Activated CD8-positive, alpha-beta memory T cell treated with anti-CD3 and anti-CD28 coated beads for 1 hour (primary cell): ENCODE results near the gene CTNNA3.
"Not testable (repeated sequence)": the region's sequence is repeated elsewhere in the genome, so short reads cannot be mapped to it uniquely, and the experiment has no call there.

ENCODE experiments used
- DNase-seq, 2 donors: peaks; one replicate each; pipeline ENCODE4 v3.0.0-alpha.2; 2020; ENCODE audit warnings: low read depth in 1 of 2; ENCODE audit errors: extremely low read depth in 1 of 2

The CTNNA3 gene

GRCh38 chr10:67606572-67606971 lies 89.4 kb downstream of the CTNNA3 start:
- DNase-seq, result no peak

GRCh38 chr10:67603701-67604100 lies 92.3 kb downstream of the CTNNA3 start:
- DNase-seq, result no peak

- DNase-seq, result no peak
Measured at GRCh38 chr10:67603086-67603485, 92.9 kb downstream of the CTNNA3 start.

GRCh38 chr10:67602268-67602950 lies 93.6 kb downstream of the CTNNA3 start:
- DNase-seq, result no peak

GRCh38 chr10:67599597-67599996 lies 96.4 kb downstream of the CTNNA3 start:
- DNase-seq, result no peak

- no peak for DNase-seq
Measured at GRCh38 chr10:67596641-67597040, 99.4 kb downstream of the CTNNA3 start.

GRCh38 chr10:67587771-67588170 lies 108.2 kb downstream of the CTNNA3 start:
- no peak for DNase-seq

- DNase-seq, result no peak
Measured at GRCh38 chr10:67575532-67575931, 120.5 kb downstream of the CTNNA3 start.

- DNase-seq, result no peak
Measured at GRCh38 chr10:67573484-67573883, 122.5 kb downstream of the CTNNA3 start.

- DNase-seq, result no peak
Measured at GRCh38 chr10:67571503-67571902, 124.5 kb downstream of the CTNNA3 start.

- not testable (repeated sequence) for DNase-seq
Measured at GRCh38 chr10:67558311-67558710, 137.7 kb downstream of the CTNNA3 start.

GRCh38 chr10:67553254-67553653 lies 142.7 kb downstream of the CTNNA3 start:
- DNase-seq, result no peak

GRCh38 chr10:67550838-67551402 lies 145.1 kb downstream of the CTNNA3 start:
- no peak for DNase-seq

GRCh38 chr10:67550046-67550445 lies 145.9 kb downstream of the CTNNA3 start:
- no peak for DNase-seq

GRCh38 chr10:67549390-67549789 lies 146.6 kb downstream of the CTNNA3 start:
- DNase-seq, result no peak

- DNase-seq, result no peak
Measured at GRCh38 chr10:67541411-67541810, 154.6 kb downstream of the CTNNA3 start.

GRCh38 chr10:67539312-67539711 lies 156.7 kb downstream of the CTNNA3 start:
- DNase-seq, result no peak

GRCh38 chr10:67537906-67538305 lies 158.1 kb downstream of the CTNNA3 start:
- DNase-seq, result no peak

GRCh38 chr10:67533376-67533775 lies 162.6 kb downstream of the CTNNA3 start:
- no peak for DNase-seq

GRCh38 chr10:67530990-67531389 lies 165.0 kb downstream of the CTNNA3 start:
- not testable (repeated sequence) for DNase-seq

GRCh38 chr10:67527351-67527750 lies 168.6 kb downstream of the CTNNA3 start:
- no peak for DNase-seq

GRCh38 chr10:67521546-67521945 lies 174.4 kb downstream of the CTNNA3 start:
- DNase-seq, result no peak
